Ovary (tissue), 9 donors: ENCODE results near the gene ANK2. TPM values are rescaled to one million over a fixed set of nuclear protein-coding genes. Genes with fewer than 3 reads are reported as not detected.

Experiments
- DNase-seq, 5 donors: peaks; one replicate each; pipeline ENCODE4 v3.0.0-alpha.2; 2019 to 2020
- H3K27ac ChIP-seq, 2 donors: fragments of 200-600 bp; one replicate each; pipeline versions ENCODE4 v1.5.1 to v1.8.0; 2019 to 2022
- H3K27me3 ChIP-seq: fragments of 200-600 bp; one replicate; pipeline ENCODE4 v1.8.0; 2022
- H3K36me3 ChIP-seq: fragments of 200-600 bp; sonication (generic); one replicate; pipeline ENCODE4 v1.5.1; 2019
- H3K4me1 ChIP-seq: one replicate; pipeline ENCODE4 v1.8.1; 2013; ENCODE audit warnings: mild to moderate bottlenecking, moderate library complexity; ENCODE audit not compliant: insufficient read depth
- H3K4me3 ChIP-seq: fragments of 200-600 bp; sonication (generic); one replicate; pipeline ENCODE4 v1.5.1; 2017
- H3K9me3 ChIP-seq, 2 donors: fragments of 200-600 bp in 1 of 2; sonication (generic) in 1 of 2; one replicate each; pipeline versions ENCODE4 v1.5.1 to v1.8.1; 2013 to 2019; ENCODE audit warnings: mild to moderate bottlenecking in 1 of 2, moderate library complexity in 1 of 2
- CTCF ChIP-seq, 3 donors: fragments of 450-650 bp in 2 of 3; fragments of 200-600 bp in 1 of 3; IDR thresholded peaks; one replicate each; pipeline versions ENCODE4 v1.5.1 to v1.8.0; 2016 to 2022; ENCODE audit warnings: antibody characterized with exemption in 3 of 3, mild to moderate bottlenecking in 1 of 3
- EP300 ChIP-seq: sonication (generic); formaldehyde crosslinking; IDR thresholded peaks from one replicate; pipeline ENCODE4 v1.6.1; 2017; ENCODE audit warnings: antibody characterized with exemption
- POLR2A ChIP-seq: fragments of 450-650 bp; IDR thresholded peaks from one replicate; pipeline ENCODE4 v1.6.1; 2017; ENCODE audit warnings: antibody characterized with exemption, mild to moderate bottlenecking, moderate library complexity
- WGBS, 3 donors: extraction: QIAGEN DNeasy Blood & Tissue Kit in 1 of 3; methylation state at CpG; one replicate each; pipeline versions ENCODE4 v1.1.5 to v1.1.7; 2013 to 2017; 5-methylcytosine and 5-hydroxymethylcytosine counted together
- intact Hi-C, 4 donors: fragments of 100-400 bp; cut with DNase I; formaldehyde crosslinking; loops; one replicate each; pipeline versions ENCODE4 v1.11.0 to v1.15.1; 2022 to 2023
- polyA plus RNA-seq, 2 donors: library from polyadenylated mRNA; stranded (reverse); fragments of 200-250 nt in 1 of 2; fragments of 350-450 nt in 1 of 2; fragmentation: Illumina TruSeq in 1 of 2; extraction: RNeasy Lipid Tissue Mini Kit (QIAGEN cat#74804) in 1 of 2; gene quantifications; one replicate each; pipeline ENCODE4 v1.2.3, GENCODE V29; 2013 to 2014
- total RNA-seq, 7 donors: library from RNA; depleted of rRNA in 2 of 7; stranded (reverse); fragments of >200 nt in 2 of 7; fragmentation: NEBNext Ultra II Directional in 3 of 7; extraction: Animal tissue kit (Norgen Biotek cat#: 25700) in 3 of 7; gene quantifications; one replicate each; pipeline versions ENCODE4 v1.1.0 to v1.2.4, GENCODE V29; 2016 to 2023
- donor health status: DM: no; HTN: no; CAD: no; lungs with moderate emphysema.
- donor health status: DM: no; HTN: no; CAD: no.
- donor health status: Bipolar disorder and iron deficiency.
- donor health status: DM: yes; HTN: yes; CAD: no.
- donor health status: DM: no; HTN: no; CAD: no.
- donor health status: DM: yes; HTN: yes; CAD: no.

The ANK2 gene
- total and polyA plus RNA-seq, 9 donors = 26.4 to 120 (median 66.9) TPM

GRCh38 chr4:113330200-113330599 lies 280.7 kb downstream of the ANK2 start:
- intact Hi-C loops = no loop called here
- Histone ChIP-seq H3K4me3 (no peak overlapping the region), H3K27me3 (no peaks in the 10 kb centered on the region), H3K9me3 (no peaks in the 10 kb centered on the region), H3K27ac (no peak overlapping the region), H3K4me1 (no peaks in the 10 kb centered on the region), H3K36me3 (no peaks in the 10 kb centered on the region)
- DNase-seq = no peak
- TF ChIP-seq EP300 (no peak), POLR2A (no peak), CTCF (IDR thresholded peaks at IDR 0.05) (no peak)
- WGBS, 3 donors = 96 to 97% (median 97%) methylated on average over 12 of the region's 12 CpGs

- TF ChIP-seq EP300 = no peak
- TF ChIP-seq CTCF (IDR thresholded peaks at IDR 0.05) = no peak
- TF ChIP-seq POLR2A = no peak
- Histone ChIP-seq H3K27me3 (no peaks in the 10 kb centered on the region), H3K4me1 (no peaks in the 10 kb centered on the region), H3K27ac (no peak overlapping the region), H3K36me3 (no peaks in the 10 kb centered on the region), H3K9me3 (no peaks in the 10 kb centered on the region), H3K4me3 (no peak overlapping the region)
- WGBS, 3 donors = 86 to 89% (median 88%) methylated on average over 6 of the region's 6 CpGs
- intact Hi-C loops = no loop called here
- no peak for DNase-seq
Measured at GRCh38 chr4:113331811-113332210, 282.4 kb downstream of the ANK2 start.

GRCh38 chr4:113332701-113333100 lies 283.2 kb downstream of the ANK2 start:
- H3K4me3 ChIP-seq = no peak overlapping the region
- WGBS, 3 donors = 94 to 96% (median 95%) methylated on average over 5 of the region's 5 CpGs
- H3K36me3 ChIP-seq = no peaks in the 10 kb centered on the region
- intact Hi-C loops = no loop called here
- TF ChIP-seq POLR2A = no peak
- TF ChIP-seq EP300 = no peak
- TF ChIP-seq CTCF (IDR thresholded peaks at IDR 0.05) = no peak
- no peaks in the 10 kb centered on the region for H3K27me3 ChIP-seq
- DNase-seq = no peak
- H3K4me1 ChIP-seq = no peaks in the 10 kb centered on the region
- no peak overlapping the region for H3K27ac ChIP-seq
- no peaks in the 10 kb centered on the region for H3K9me3 ChIP-seq

- Histone ChIP-seq H3K27me3 (no peaks in the 10 kb centered on the region), H3K4me1 (no peaks in the 10 kb centered on the region), H3K27ac (no peak overlapping the region), H3K9me3 (no peaks in the 10 kb centered on the region), H3K4me3 (no peak overlapping the region), H3K36me3 (no peaks in the 10 kb centered on the region)
- TF ChIP-seq CTCF (IDR thresholded peaks at IDR 0.05) (no peak), EP300 (no peak), POLR2A (no peak)
- intact Hi-C loops = no loop called here
- DNase-seq = no peak
- WGBS, 3 donors = 93 to 97% (median 93%) methylated on average over 10 of the region's 10 CpGs
Measured at GRCh38 chr4:113335746-113336145, 286.3 kb downstream of the ANK2 start.

GRCh38 chr4:113336556-113336955 lies 287.1 kb downstream of the ANK2 start:
- intact Hi-C loops = no loop called here
- no peaks in the 10 kb centered on the region for H3K9me3 ChIP-seq
- H3K27me3 ChIP-seq = no peaks in the 10 kb centered on the region
- TF ChIP-seq CTCF (IDR thresholded peaks at IDR 0.05) = no peak
- TF ChIP-seq POLR2A = no peak
- no peak for TF ChIP-seq EP300
- H3K36me3 ChIP-seq = no peaks in the 10 kb centered on the region
- no peak overlapping the region for H3K4me3 ChIP-seq
- WGBS, 3 donors = 82 to 89% (median 86%) methylated on average over 2 of the region's 2 CpGs
- no peak for DNase-seq
- no peaks in the 10 kb centered on the region for H3K4me1 ChIP-seq
- H3K27ac ChIP-seq = no peak overlapping the region
